Neural progenitor cell (in vitro differentiated cells): Measurements from ENCODE around the gene KMT5C. TPM values are rescaled to one million over a fixed set of nuclear protein-coding genes. Genes with fewer than 3 reads are reported as not detected.

Source experiments
- DNase-seq: peaks from one replicate; pipeline ENCODE4 v3.0.0-alpha.2; 2016; ENCODE audit warnings: low spot score
- H2AFZ ChIP-seq: fragments of 200-600 bp; sonication (generic); replicated peaks from 2 replicates; pipeline ENCODE4 v1.6.1; 2016; ENCODE audit warnings: antibody characterized with exemption
- H3F3A ChIP-seq: fragments of 200-600 bp; sonication (generic); 2 replicates; pipeline ENCODE4 v1.6.1; 2016; ENCODE audit warnings: antibody characterized with exemption, low read depth
- H3K27ac ChIP-seq: fragments of 200-600 bp; sonication (generic); 2 replicates; pipeline ENCODE4 v1.5.1; 2016; ENCODE audit warnings: mild to moderate bottlenecking
- H3K27me3 ChIP-seq: fragments of 200-600 bp; sonication (generic); 2 replicates; pipeline ENCODE4 v1.6.1; 2016; ENCODE audit warnings: mild to moderate bottlenecking, moderate library complexity
- H3K36me3 ChIP-seq: fragments of 200-600 bp; sonication (generic); 2 replicates; pipeline ENCODE4 v1.5.1; 2016
- H3K4me1 ChIP-seq: fragments of 200-600 bp; sonication (generic); 2 replicates; pipeline ENCODE4 v1.6.1; 2016; ENCODE audit warnings: mixed run types
- H3K4me2 ChIP-seq: fragments of 200-600 bp; sonication (generic); 2 replicates; pipeline ENCODE4 v1.6.1; 2016
- H3K4me3 ChIP-seq: fragments of 200-600 bp; sonication (generic); 2 replicates; pipeline ENCODE4 v1.5.1; 2016
- H3K79me2 ChIP-seq: fragments of 200-600 bp; sonication (generic); 2 replicates; pipeline ENCODE4 v1.6.1; 2016; ENCODE audit warnings: low read depth
- H3K9ac ChIP-seq: fragments of 200-600 bp; sonication (generic); 2 replicates; pipeline ENCODE4 v1.6.1; 2016
- H3K9me3 ChIP-seq: fragments of 200-600 bp; sonication (generic); 2 replicates; pipeline ENCODE4 v1.5.1; 2016; ENCODE audit warnings: low read depth
- H4K20me1 ChIP-seq: fragments of 200-600 bp; sonication (generic); 2 replicates; pipeline ENCODE4 v1.6.1; 2016; ENCODE audit warnings: low read depth
- H3K27ac Mint-ChIP-seq: 3 replicates; pipeline ENCODE4 v1.8.0; 2021; ENCODE audit warnings: mixed read lengths
- H3K27me3 Mint-ChIP-seq: 2 replicates; pipeline ENCODE4 v1.8.0; 2022; ENCODE audit warnings: low read depth, mild to moderate bottlenecking, inconsistent platforms, moderate library complexity, mixed read lengths; ENCODE audit not compliant: insufficient read depth
- H3K36me3 Mint-ChIP-seq: 3 replicates; pipeline ENCODE4 v1.8.0; 2021; ENCODE audit warnings: mixed read lengths
- H3K4me1 Mint-ChIP-seq: 3 replicates; pipeline ENCODE4 v1.8.0; 2021; ENCODE audit warnings: mixed read lengths
- H3K4me3 Mint-ChIP-seq: 3 replicates; pipeline ENCODE4 v1.8.0; 2021; ENCODE audit warnings: mild to moderate bottlenecking, moderate library complexity, mixed read lengths
- H3K9me3 Mint-ChIP-seq: 3 replicates; pipeline ENCODE4 v1.8.0; 2020; ENCODE audit warnings: mixed read lengths
- CTCF ChIP-seq: fragments of 200-600 bp; sonication (generic); IDR thresholded peaks from 2 replicates; pipeline ENCODE4 v1.5.1; 2017; ENCODE audit warnings: antibody characterized with exemption, mild to moderate bottlenecking
- EZH2 ChIP-seq: fragments of 200-600 bp; sonication (generic); IDR thresholded peaks from 2 replicates; pipeline ENCODE4 v1.6.1; 2017; ENCODE audit warnings: antibody characterized with exemption, mild to moderate bottlenecking, moderate library complexity
- EZH2phosphoT487 ChIP-seq: fragments of 200-600 bp; sonication (generic); IDR thresholded peaks from 2 replicates; pipeline ENCODE4 v1.6.1; 2017; ENCODE audit warnings: antibody characterized with exemption
- total RNA-seq: library from RNA; depleted of rRNA; stranded (reverse); fragments of >200 nt; gene quantifications from 2 replicates; pipeline ENCODE4 v1.2.3, GENCODE V29; 2015; ENCODE audit warnings: low replicate concordance

KMT5C gene
- total RNA-seq, 1 donor from 2014 or later, result 21.1 TPM

GRCh38 chr19:55379174-55379573, 39.5 kb downstream of the KMT5C start:
- Histone ChIP-seq H3K27me3 (peaks cover 54% of the 10 kb centered on the region), H3F3A (peaks cover 30% of the 10 kb centered on the region), H3K4me2 (no peak overlapping the region), H3K9ac (no peak overlapping the region), H3K9me3 (no peaks in the 10 kb centered on the region), H3K79me2 (no peaks in the 10 kb centered on the region), H3K27ac (no peak overlapping the region), H4K20me1 (no peaks in the 10 kb centered on the region), H3K4me3 (no peak overlapping the region), H2AFZ (no peak overlapping the region), H3K4me1 (peaks cover 41% of the 10 kb centered on the region), H3K36me3 (no peaks in the 10 kb centered on the region)
- Mint-ChIP-seq H3K9me3 (peaks cover 4% of the 10 kb centered on the region), H3K27ac (no peak overlapping the region), H3K27me3 (peaks cover 24% of the 10 kb centered on the region), H3K4me3 (no peak overlapping the region), H3K36me3 (no peaks in the 10 kb centered on the region), H3K4me1 (peaks cover 19% of the 10 kb centered on the region)
- no peak for DNase-seq
- no peak for TF ChIP-seq CTCF
- TF ChIP-seq EZH2, result no peak
- TF ChIP-seq EZH2phosphoT487, result no peak

GRCh38 chr19:55382013-55382412, 42.3 kb downstream of the KMT5C start:
- TF ChIP-seq EZH2 (no peak), CTCF (no peak), EZH2phosphoT487 (no peak)
- Histone ChIP-seq H3K4me3 (no peak overlapping the region), H2AFZ (no peak overlapping the region), H4K20me1 (peaks cover 12% of the 10 kb centered on the region), H3K9ac (no peak overlapping the region), H3K79me2 (peaks cover 12% of the 10 kb centered on the region), H3K9me3 (no peaks in the 10 kb centered on the region), H3K27me3 (peaks cover 35% of the 10 kb centered on the region), H3K4me2 (no peak overlapping the region), H3K4me1 (peaks cover 38% of the 10 kb centered on the region), H3K27ac (no peak overlapping the region), H3F3A (peaks cover 35% of the 10 kb centered on the region), H3K36me3 (no peaks in the 10 kb centered on the region)
- Mint-ChIP-seq H3K4me3 (peak overlapping the region; percentile 81), H3K4me1 (peaks cover 27% of the 10 kb centered on the region), H3K36me3 (peaks cover 5% of the 10 kb centered on the region), H3K27ac (no peak overlapping the region), H3K27me3 (peaks cover 23% of the 10 kb centered on the region), H3K9me3 (peaks cover 4% of the 10 kb centered on the region)
- no peak for DNase-seq

- Histone ChIP-seq H3K27me3 (peaks cover 31% of the 10 kb centered on the region), H3K4me3 (no peak overlapping the region), H3K27ac (no peak overlapping the region), H3K4me2 (no peak overlapping the region), H2AFZ (no peak overlapping the region), H4K20me1 (peaks cover 18% of the 10 kb centered on the region), H3K79me2 (peaks cover 18% of the 10 kb centered on the region), H3K4me1 (peaks cover 40% of the 10 kb centered on the region), H3K36me3 (no peaks in the 10 kb centered on the region), H3K9ac (no peak overlapping the region), H3F3A (peaks cover 41% of the 10 kb centered on the region), H3K9me3 (no peaks in the 10 kb centered on the region)
- H3K27me3 Mint-ChIP-seq, result peaks cover 23% of the 10 kb centered on the region
- peaks cover 4% of the 10 kb centered on the region for H3K9me3 Mint-ChIP-seq
- peaks cover 5% of the 10 kb centered on the region for H3K36me3 Mint-ChIP-seq
- no peak overlapping the region for H3K27ac Mint-ChIP-seq
- TF ChIP-seq EZH2 (no peak), EZH2phosphoT487 (no peak)
- peaks cover 33% of the 10 kb centered on the region for H3K4me1 Mint-ChIP-seq
- no peak for DNase-seq
- H3K4me3 Mint-ChIP-seq, result peak overlapping the region; percentile 81
Observed at GRCh38 chr19:55382522-55383054, 42.9 kb downstream of the KMT5C start.
